Left hindlimb (tissue), 1 donor: ENCODE data around the gene CTIF.
A peak's percentile ranks its signal among the peaks of the same experiment; 100 is the strongest.

Experiments used
- DNase-seq: peaks from one replicate; pipeline ENCODE4 v3.0.0-alpha.2; 2018

CTIF gene

GRCh38 chr18:48668466-48669179 is 129.8 kb downstream of the CTIF start:
- DNase-seq: no peak

GRCh38 chr18:48669180-48669675 is 130.4 kb downstream of the CTIF start:
- DNase-seq: no peak

- DNase-seq: no peak
These were observed 131.3 kb downstream of the CTIF start for GRCh38 chr18:48669991-48670750.

- no peak for DNase-seq
These were observed 132.1 kb downstream of the CTIF start for GRCh38 chr18:48670751-48671560.

- no peak for DNase-seq
These were observed 132.7 kb downstream of the CTIF start for GRCh38 chr18:48671561-48671945.

GRCh38 chr18:48672671-48673340 is 134.0 kb downstream of the CTIF start:
- no peak for DNase-seq

- DNase-seq: no peak
These were observed 134.6 kb downstream of the CTIF start for GRCh38 chr18:48673456-48673852.

- DNase-seq: no peak
These were observed 135.3 kb downstream of the CTIF start for GRCh38 chr18:48673853-48674721.

- DNase-seq: no peak
These were observed 136.0 kb downstream of the CTIF start for GRCh38 chr18:48674758-48675351.

GRCh38 chr18:48675352-48675761 is 136.5 kb downstream of the CTIF start:
- peak; percentile 88 for DNase-seq

- DNase-seq: no peak
These were observed 137.1 kb downstream of the CTIF start for GRCh38 chr18:48675912-48676311.

- no peak for DNase-seq
These were observed 137.5 kb downstream of the CTIF start for GRCh38 chr18:48676346-48676745.

GRCh38 chr18:48676756-48677368 is 138.0 kb downstream of the CTIF start:
- peak; percentile 64 for DNase-seq

GRCh38 chr18:48678237-48679115 is 139.6 kb downstream of the CTIF start:
- DNase-seq: no peak

GRCh38 chr18:48679236-48679635 is 140.4 kb downstream of the CTIF start:
- DNase-seq: no peak

- peak; percentile 81 for DNase-seq
These were observed 141.8 kb downstream of the CTIF start for GRCh38 chr18:48680339-48681250.

GRCh38 chr18:48682768-48683167 is 143.9 kb downstream of the CTIF start:
- DNase-seq: no peak

- DNase-seq: no peak
These were observed 144.4 kb downstream of the CTIF start for GRCh38 chr18:48683197-48683596.

GRCh38 chr18:48683661-48684060 is 144.8 kb downstream of the CTIF start:
- DNase-seq: no peak
